GM21360 (cell line): ENCODE results near the gene EDDM13.
"Not testable (repeated sequence)": the region's sequence is repeated elsewhere in the genome, so short reads cannot be mapped to it uniquely, and the experiment has no call there.

Source experiments
- ATAC-seq: cut with Tn5 transposase; IDR thresholded peaks from one replicate; pipeline ENCODE4 v1.9.1; 2021; ENCODE audit warnings: mild to moderate bottlenecking, moderate library complexity; ENCODE audit not compliant: unreplicated experiment

EDDM13 gene

GRCh38 chr19:56272161-56272798 lies at the start of gene EDDM13:
Gene EDDM13 (plus strand): TSS chr19:56272748. CDS start chr19:56272835, 87 bp downstream.
- ATAC-seq, result no peak

- ATAC-seq, result no peak
Measured at GRCh38 chr19:56222901-56223300, 49.6 kb upstream of the EDDM13 start.

- no peak for ATAC-seq
Measured at GRCh38 chr19:56223481-56223880, 49.1 kb upstream of the EDDM13 start.

GRCh38 chr19:56245121-56245740 lies 27.3 kb upstream of the EDDM13 start:
- no peak for ATAC-seq

- not testable (repeated sequence) for ATAC-seq
Measured at GRCh38 chr19:56245764-56246163, 26.8 kb upstream of the EDDM13 start.

- ATAC-seq, result not testable (repeated sequence)
Measured at GRCh38 chr19:56248736-56249338, 23.7 kb upstream of the EDDM13 start.

- peak; percentile 79 for ATAC-seq
Measured at GRCh38 chr19:56252699-56253422, 19.7 kb upstream of the EDDM13 start.

GRCh38 chr19:56253737-56254136 lies 18.8 kb upstream of the EDDM13 start:
- no peak for ATAC-seq

GRCh38 chr19:56258272-56258671 lies 14.3 kb upstream of the EDDM13 start:
- no peak for ATAC-seq

- ATAC-seq, result no peak
Measured at GRCh38 chr19:56261145-56261544, 11.4 kb upstream of the EDDM13 start.

GRCh38 chr19:56261932-56262331 lies 10.6 kb upstream of the EDDM13 start:
- not testable (repeated sequence) for ATAC-seq

- no peak for ATAC-seq
Measured at GRCh38 chr19:56263319-56263718, 9.2 kb upstream of the EDDM13 start.

GRCh38 chr19:56266051-56266450 lies 6.5 kb upstream of the EDDM13 start:
- ATAC-seq, result no peak

- ATAC-seq, result no peak
Measured at GRCh38 chr19:56269348-56269747, 3.2 kb upstream of the EDDM13 start.

GRCh38 chr19:56270676-56271075 lies 1.9 kb upstream of the EDDM13 start:
- ATAC-seq, result no peak

GRCh38 chr19:56271151-56271550 lies 1.4 kb upstream of the EDDM13 start:
- no peak for ATAC-seq

- ATAC-seq, result no peak
Measured at GRCh38 chr19:56273563-56274117, 1.1 kb downstream of the EDDM13 start.

- no peak for ATAC-seq
Measured at GRCh38 chr19:56282809-56283208, 10.3 kb downstream of the EDDM13 start.

- ATAC-seq, result no peak
Measured at GRCh38 chr19:56284746-56285145, 12.2 kb downstream of the EDDM13 start.

GRCh38 chr19:56290104-56290503 lies 17.6 kb downstream of the EDDM13 start:
- no peak for ATAC-seq

- no peak for ATAC-seq
Measured at GRCh38 chr19:56291867-56292266, 19.3 kb downstream of the EDDM13 start.
